Fibroblast of mammary gland (primary cell): ENCODE measurements around the gene FBXL16.

Experiments used
- DNase-seq: peaks from one replicate; pipeline ENCODE4 v3.0.0-alpha.2; 2010; ENCODE audit warnings: low read depth
- H3K4me3 ChIP-seq: 2 replicates; pipeline ENCODE4 v1.5.1; 2011; ENCODE audit warnings: low read depth, mild to moderate bottlenecking, low read length, moderate library complexity; ENCODE audit not compliant: control insufficient read depth
- CTCF ChIP-seq: conservative IDR thresholded peaks from 2 replicates; pipeline ENCODE4 v1.5.1; 2011; ENCODE audit warnings: low read depth, low read length, inconsistent platforms; ENCODE audit not compliant: control insufficient read depth, insufficient read depth

The FBXL16 gene

GRCh38 chr16:648781-649589, 56.6 kb downstream of the FBXL16 start, which contains the start of gene WDR90:
Gene WDR90 (plus strand): TSS chr16:649365. CDS start chr16:649417, 52 bp downstream.
- peak within 1 kb of the TSS; percentile 54 for H3K4me3 ChIP-seq
- TF ChIP-seq CTCF, result no peak
- peak; percentile 87 for DNase-seq

GRCh38 chr16:648071-648780, 57.4 kb downstream of the FBXL16 start:
- no peak for DNase-seq
- TF ChIP-seq CTCF, result peak; percentile 29
- H3K4me3 ChIP-seq, result peak overlapping the region; percentile 54

GRCh38 chr16:647173-647902, 58.3 kb downstream of the FBXL16 start:
- H3K4me3 ChIP-seq, result no peak overlapping the region
- no peak for TF ChIP-seq CTCF
- DNase-seq, result no peak

DNA sequence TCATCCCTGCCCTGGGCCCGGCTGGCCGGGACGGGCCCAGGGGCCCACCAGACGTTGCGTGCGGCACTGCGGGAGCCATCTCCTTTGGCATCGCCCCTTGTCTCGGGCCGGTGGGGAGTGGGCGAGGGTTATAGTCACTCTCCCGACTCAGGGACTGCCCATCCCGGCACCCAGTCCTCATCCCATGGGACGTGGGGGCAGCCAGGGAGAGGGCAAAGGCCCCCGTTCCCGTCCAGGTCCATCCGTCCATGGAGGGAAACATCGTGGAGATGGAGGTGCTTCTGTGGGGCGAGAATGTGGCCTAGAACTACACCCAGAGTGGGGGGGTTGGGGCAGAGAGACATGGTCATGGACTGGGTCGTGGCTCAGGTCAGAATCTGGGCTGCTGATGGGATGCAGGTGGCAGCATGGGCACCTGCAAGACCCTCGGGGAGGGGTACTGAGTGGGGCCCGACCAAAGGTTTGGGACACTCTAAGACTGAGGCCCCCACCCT, 58.9 kb downstream of the FBXL16 start:
- TF ChIP-seq CTCF, result no peak
- no peak overlapping the region for H3K4me3 ChIP-seq
- no peak for DNase-seq

DNA sequence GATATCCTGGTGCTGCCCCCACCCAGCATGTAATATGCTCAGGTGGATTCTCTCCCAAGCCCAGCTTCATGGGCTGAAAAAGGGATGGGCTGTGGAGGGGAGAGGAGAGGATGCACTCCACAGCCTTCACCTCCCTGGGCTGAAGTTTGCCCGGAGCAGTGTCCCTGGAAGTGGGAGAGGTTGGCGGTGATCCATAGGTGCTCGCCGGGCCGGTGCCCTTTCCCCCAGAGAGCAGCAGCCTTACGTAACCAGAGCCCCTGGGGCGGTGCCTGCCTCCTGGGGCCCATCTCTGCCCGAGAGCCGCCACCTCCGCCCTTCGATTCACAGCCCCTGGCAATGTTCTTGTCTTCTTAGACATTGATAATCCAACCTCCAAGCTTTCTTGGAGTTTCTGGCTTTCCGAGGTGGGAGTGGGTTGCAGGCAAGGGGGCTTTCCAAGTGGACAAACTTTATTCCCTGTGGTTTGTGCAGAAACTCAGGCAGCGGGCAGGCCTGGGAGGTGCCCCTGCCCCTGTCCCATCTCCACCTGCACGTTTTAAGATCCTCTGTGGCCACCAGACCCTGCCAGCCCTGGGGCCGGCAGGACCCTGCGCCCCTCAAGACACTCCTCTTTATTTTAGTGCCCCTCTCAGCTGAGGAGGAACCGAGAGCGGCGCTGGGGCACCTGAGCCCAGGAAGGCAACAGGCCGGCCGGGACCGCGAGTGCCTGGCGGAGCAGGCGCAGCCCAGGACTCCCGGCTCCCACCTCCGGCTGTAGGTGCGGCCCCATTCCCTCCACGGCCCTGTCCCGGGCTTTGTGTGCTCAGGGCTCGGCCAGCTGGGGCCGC, 59.5 kb downstream of the FBXL16 start:
- no peak overlapping the region for H3K4me3 ChIP-seq
- DNase-seq, result no peak

More for the DNA sequence above, 59.5 kb downstream of the FBXL16 start:
- no peak for TF ChIP-seq CTCF
